Stimulated activated CD4-positive, alpha-beta T cell treated with anti-CD3 and anti-CD28 coated beads, TNF-alpha, amount 100 ng/mL, for 1 hour (primary cell): ENCODE data around the gene PRDM16.

Experiments
- DNase-seq, 3 donors: peaks; one replicate each; pipeline ENCODE4 v3.0.0-alpha.2; 2020; ENCODE audit warnings: low read depth in 3 of 3, low spot score in 1 of 3

Gene PRDM16

DNA sequence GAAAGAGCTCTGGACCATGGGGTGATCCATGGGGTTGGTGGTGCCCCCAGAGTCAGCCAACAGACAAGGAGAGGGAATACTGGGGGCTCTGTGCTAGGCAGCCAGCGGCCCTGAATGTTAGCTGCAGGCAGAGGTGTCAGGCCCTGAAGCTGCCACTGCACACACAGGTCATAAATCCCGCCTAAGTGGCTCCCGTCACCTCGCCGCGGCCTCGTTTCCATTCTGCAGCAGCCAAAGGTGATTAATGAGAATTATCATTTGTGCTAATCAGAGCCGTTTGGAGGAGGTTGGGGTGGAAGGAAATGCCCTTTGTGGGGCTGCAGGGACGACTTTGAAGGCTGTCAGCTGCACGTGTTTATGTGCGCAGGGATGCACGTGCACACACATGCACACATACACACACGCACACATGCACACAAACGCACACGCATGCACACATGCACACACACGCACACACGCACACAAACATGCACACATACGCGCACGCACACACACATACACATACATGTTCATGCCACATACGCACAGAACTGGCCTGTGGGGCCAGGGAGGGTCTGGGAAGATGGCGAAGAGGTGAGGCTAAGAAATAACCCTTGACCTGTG, 296.6 kb downstream of the PRDM16 start:
- no peak for DNase-seq

DNA sequence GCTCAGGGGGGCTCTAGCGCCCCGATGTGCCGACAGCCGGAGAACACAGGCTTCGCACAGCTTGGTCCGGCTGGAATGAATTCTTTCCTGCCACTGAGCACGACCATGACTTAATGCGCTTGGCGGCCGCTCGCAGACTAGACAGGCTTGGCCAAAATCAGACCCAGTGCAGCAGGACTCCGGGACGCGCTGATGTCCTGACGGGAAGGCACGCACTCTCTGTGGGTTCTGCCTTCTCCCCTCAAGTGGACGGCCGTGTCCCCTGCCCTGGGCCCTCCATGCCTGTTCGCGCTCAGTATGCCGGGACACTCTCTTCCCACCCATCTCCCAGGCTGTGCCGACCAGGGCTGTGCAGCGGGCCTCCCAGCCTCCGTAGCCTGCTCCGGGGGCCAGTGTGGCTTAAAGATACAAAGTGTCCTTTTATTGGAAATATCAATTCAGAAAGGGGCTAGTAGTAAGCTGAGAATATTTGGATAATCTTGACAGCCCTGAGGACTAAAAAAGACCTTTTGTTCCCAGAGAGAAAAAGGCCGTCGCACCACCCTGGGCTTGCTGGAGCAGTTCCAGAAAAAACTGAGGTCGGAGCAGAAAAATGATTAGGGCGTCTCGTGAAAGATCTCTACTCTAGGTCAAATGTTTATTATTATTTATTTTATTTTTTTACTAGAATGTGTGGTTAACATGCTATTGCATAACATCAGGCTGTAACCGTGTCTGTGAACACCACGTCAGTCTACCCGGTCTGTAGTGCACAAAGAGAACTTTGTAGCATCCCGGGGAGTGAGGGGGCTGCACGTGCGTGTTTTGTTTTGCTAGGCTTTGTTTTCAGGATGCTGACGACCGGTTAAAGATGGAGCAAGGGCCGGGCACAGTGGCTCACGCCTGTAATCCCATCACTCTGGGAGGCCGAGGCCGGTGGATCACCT, 297.4 kb downstream of the PRDM16 start:
- DNase-seq: no peak

DNA sequence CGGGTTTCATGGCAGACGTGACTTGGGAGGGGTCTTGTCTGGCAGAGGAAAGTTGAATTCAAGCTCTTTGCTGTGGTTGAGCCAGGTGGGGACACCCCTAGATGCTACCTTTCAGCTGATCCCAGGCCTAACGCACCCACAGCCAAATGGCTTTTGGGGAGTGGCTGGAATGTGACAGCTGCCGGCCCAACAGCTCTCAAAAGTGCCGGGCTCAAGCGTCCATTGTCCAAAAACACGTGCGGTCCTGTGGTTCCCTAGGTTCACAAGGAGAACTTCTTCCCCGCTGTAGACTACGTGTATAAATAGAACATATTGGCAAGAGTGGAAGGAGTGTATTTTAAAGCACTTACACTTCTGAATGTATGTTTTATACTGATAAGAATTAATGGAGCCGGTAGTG, 298.4 kb downstream of the PRDM16 start:
- no peak for DNase-seq

DNA sequence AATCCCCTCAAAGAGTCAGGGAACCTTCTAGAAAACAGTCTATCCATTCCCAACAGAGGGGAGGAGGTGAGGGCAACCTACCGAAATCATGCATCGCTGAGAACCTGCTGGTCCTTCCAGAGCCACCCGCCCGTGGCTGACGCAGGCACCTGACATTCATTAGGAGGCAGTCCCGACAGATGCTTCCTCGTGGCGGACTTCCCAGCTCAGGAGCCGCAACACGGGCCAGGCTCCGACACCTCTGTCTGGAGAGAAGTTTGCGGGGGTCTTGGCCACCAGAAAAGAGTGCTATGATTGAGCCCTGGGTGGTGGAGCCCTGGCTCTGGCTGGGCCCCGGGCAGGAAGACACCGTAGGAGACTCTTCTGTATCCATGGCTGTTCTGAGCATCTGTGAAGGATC, 299.1 kb downstream of the PRDM16 start:
- DNase-seq: no peak

DNA sequence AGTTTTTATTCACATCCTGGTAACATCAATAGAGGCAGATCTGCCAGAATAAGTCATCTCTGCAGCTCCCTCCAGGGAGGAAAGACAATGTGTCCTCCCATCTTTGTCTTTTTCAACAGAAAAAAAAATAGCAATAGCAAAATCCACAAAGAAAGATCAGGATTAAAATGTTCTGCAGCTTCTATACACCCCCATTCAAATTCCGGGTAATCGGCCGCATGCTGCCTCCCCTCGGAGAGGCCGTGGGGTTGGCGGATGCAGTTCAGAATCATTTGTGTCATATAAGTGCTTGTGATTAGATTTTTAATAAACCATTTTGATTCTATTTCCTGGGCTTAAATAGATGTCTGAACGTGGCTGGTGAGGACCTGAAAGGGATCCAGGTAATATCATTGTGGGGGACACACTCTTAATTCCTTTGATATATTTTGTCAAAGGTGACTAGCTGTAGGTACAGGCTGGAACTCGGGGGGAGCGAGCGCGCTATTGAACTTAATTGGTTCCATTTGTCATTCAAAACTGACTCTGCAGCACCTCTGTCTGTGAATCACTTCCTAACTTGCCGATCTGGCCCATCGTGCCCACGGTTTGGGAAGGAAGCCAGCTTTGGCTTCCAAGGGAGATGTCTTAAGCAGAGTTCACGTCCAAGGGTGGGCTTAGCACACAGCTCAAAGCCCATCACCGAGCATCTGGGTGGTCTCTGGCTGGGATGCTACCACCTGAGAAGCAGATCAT, 299.9 kb downstream of the PRDM16 start:
- DNase-seq: no peak

DNA sequence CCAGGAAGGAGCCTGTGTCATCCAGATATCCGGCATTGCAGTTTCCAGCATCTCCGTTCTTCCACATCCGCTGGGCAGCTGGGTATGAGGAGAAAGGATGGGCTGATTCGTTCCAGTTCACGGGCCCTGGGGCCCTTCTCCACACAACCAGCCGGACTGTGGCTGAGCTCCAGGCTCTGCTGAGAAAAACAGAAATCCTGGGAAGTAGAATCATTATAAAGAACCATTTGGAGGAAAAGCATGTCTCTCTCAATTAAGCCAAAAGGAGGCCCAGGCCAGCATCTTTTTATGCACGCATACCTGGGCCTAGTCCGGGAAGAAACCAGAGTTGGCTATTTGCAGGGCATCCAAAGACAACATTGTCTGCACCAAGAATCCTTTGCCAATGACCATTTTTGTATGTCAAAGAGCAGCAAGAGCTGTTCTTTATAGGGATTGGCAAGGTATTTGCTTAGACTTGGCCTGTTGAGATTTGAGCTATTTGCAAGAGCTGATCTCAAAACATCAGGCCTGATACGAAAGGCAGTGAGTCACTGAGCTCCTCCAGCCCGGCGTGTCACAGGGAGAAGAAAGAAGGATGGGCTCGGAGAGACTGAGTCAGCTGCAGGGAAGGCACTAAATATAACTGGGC, 300.6 kb downstream of the PRDM16 start:
- DNase-seq: no peak

DNA sequence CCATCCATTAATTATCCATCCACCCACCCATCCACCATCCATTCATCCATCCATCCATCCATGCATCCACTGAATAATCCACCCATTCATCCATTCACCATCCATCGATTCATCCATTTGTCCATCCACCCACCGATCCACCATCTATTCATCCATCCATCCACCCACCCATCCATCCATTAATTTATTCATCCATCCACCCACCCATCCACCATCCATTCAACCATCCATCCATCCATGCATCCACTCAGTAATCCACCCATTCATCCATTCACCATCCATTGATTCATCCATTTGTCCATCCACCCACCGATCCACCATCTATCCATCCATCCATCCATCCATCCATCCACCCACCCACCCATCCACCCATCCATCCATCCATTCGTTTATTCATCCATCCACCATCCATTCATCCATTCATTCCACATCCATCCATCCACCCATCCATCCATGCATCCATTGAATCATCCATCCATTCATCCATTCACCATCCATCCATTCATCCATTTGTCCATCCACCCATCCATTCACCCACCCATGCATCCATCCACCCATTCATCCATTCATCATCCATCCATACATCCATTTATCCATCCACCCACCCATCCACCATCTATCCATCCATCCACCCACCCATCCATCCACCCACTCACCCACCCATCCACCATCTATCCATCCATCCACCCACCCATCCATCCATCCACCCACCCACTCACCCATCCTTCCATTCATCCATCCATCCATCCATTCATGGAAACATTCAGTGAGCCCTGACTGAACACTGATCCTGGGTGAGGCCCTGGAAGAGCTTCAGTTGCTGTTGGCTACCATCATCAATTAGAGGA, 302.1 kb downstream of the PRDM16 start:
- no peak for DNase-seq

DNA sequence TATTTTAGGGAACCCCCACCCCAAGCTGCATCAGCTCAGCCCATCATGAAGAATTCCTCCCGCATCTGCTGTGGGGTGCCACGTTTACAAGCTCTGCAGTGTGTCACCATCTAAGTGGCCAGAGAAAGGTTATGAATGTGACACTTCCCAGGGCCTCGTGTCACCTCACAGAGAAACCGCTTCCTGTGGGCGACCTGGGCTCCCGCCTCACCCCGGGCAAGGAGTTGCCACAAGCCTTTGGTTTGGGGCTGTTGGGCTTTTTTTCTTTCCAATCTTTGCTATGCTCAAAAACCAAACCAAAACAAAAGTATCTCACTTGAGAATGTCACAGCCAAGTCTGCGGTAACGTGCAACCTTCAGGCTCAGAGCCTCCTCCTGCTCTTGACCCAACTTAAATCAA, 303.3 kb downstream of the PRDM16 start:
- DNase-seq: no peak

DNA sequence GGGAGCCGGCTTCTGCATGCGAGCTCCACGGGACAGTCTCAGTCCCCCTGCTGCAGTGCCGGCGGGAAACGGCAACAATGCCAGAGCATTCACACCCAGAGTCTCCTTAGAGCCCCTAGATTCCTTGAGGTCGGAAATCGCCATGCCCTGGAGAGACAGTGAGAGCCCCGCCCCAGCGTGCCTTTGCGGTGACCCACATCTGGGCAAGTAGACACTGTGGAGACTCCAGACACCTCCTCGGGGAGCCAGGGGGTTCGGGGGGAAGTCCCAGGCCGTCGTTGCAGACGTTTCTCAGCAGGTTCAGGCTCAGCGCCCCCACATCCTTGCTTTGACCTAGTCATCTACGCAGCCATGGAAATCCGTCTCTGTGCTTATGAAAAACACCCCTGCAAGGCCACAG, 304.2 kb downstream of the PRDM16 start:
- DNase-seq: no peak

DNA sequence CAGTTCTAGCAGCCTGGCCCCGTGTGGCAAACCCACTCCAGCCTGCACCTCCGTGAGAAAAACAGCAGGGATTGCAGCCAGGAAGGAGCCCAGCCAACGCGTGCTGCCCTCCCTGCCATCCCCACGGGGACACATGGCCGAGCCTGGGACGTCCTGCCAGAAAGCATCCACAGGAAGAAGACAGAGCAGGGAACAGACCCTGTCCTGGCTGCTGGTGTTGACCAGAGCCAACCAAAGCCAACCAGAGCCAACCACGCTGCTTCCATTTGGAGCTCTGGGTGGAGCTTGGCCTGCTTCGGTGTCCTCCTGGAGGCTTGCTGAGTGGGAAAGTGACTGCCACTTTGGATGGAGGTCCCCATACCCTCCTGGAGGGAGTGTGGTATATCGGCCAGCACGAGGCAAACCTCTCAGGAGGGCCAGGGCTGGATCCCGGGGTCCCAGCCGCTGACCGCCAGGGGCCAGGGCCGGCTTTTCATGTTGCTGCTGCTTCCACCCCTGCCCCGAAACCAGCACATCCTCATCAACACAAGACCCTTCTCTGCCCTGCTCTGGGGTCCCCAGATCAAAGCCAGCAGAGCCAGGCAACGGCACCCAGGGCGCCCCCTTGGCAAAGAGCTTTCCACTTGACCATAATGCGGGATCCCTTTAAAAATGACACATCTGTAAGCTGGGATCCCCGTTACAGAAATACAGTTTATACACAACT, 304.9 kb downstream of the PRDM16 start:
- no peak for DNase-seq

DNA sequence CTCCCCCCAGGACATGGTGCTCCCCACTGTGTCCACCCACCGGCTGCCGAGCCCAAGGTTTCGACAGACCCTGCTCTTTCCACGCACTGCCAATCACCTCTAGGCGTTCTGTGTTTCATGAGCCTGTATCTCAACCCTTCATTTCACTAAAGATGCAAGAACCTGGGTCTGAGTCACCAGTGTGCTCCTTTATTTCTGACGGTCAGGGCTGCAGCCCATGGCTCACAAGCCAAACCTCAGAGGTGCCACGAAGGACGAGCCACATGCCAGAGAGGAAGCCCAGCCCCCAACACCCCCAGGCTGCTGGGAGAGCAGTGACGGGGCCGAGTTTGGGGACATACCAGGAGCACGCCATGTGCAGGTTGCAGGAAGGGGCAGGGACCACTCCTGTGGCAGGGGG, 306.2 kb downstream of the PRDM16 start:
- DNase-seq: no peak

DNA sequence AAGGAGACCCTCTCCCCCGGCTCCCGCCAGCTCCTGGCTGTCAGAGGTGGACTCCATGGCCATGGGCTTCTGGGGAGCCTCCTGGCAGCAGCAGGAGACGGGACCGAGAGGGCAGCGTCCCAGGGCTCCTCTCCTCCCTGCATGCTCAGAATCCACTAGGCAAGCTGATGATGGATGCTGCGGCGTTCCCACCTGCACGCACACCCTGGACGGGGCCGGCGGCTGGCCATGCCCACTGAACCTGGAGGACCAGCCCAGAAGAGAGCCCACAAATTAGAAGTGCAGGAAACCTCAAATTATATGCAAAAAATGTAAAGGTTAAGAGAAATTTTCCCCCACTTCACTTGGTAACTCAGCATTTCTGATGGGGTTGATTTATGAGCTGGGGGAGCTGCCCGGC, 308.2 kb downstream of the PRDM16 start:
- DNase-seq: no peak

DNA sequence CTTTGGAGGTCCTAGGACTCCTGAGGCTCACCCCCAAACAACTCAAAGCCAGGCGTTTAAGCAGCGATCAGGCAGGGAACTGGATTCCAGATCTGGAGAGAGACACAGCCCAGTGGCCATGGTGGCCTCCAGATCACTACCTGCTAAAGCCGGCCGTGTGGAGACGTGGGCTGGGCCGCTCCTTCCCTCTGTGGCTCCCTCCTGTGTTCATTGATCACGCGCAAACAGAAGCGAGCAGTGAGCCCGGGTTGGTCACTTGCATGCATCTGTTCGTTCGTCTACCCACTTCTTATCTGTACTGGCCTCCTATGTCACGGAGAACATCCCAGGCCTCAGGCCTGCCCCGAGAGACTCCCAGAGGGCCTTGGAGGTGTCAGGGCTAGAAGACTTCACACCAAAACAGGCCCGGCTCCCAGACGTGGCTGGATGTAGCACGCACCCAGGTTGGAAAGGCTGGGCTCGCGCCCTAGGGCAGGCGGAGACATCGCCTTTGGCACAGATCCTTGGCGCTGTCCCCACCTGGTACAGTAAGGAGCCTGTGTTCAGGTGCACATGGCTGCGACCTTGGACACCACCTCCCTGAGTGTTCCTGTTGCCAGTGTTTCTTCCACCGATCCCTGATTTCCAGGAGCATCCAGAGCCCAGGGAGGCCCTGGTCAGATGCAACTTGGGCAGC, 308.7 kb downstream of the PRDM16 start:
- no peak for DNase-seq

DNA sequence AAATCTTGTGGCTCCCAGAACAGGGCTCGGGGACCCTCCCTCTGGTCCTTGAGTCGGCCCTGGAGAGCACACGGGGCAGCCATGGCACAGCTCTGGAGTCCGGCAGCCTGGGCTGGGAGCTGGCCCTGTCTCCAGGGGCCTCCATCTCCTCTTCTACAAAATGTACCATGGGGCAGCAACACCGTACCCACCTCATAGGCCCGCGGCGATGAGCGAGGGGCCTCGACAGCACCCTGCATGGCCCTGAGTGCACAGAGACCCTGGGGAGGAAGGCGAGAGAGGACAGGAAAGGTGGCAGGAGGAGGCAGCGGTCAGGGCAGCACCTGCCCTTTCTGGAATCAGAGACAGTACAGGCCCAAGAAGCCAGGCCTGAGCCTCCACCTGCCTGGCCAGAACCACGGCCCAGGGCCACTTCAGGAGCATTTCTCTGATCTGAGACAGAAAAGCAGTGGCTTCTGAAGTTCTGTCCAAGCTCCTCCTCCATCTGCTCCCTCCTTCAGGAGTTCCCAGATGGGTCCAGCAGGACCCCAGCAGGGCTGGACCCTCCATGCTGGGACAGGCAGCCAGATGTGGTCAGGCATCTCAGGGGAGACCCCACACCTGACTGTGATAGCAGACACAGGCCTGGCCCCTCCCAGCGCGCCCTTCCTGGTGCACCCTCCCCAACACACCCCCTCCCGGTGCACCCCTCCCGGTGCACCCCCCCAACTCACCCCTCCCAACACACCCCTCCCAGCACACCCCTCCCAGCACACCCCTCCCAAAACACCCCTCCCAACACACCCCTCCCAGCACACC, 309.6 kb downstream of the PRDM16 start:
- no peak for DNase-seq

DNA sequence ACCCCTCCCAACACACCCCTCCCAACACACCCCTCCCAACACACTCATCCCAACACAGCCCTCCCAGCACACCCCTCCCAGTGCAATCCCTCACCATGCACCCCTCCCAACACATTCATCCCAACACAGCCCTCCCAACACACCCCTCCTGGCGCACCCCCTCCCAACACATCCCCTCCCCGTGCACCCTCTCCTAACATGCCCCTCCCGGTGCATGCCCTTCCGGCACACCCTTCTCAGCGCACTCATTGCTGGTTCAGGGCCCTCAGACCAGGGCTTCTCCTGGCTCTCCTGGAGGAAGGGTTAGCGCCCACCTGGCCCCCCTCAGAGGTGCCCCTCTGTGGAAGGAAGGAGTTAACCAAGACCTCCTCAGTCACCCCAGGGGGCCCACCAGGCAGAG, 310.9 kb downstream of the PRDM16 start:
- no peak for DNase-seq

DNA sequence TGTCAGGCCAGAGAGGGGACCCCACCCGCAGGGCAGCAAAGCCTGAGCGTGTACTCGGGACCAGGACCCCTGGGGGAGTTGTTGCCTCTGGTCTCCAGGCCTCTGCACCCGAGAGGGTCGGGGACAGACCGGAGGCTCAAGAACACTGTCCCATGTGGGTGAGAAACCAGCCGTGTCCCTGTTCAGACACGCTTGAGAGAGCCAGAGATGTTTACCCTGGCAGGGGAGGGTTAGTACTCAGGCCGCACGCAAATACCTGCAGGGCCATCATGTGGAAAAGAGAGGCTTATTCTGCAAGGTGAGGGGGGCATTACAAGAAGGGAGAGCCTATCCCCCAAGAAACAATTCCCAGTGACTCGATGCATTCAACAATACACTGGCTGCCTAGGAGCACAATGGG, 311.5 kb downstream of the PRDM16 start:
- no peak for DNase-seq

DNA sequence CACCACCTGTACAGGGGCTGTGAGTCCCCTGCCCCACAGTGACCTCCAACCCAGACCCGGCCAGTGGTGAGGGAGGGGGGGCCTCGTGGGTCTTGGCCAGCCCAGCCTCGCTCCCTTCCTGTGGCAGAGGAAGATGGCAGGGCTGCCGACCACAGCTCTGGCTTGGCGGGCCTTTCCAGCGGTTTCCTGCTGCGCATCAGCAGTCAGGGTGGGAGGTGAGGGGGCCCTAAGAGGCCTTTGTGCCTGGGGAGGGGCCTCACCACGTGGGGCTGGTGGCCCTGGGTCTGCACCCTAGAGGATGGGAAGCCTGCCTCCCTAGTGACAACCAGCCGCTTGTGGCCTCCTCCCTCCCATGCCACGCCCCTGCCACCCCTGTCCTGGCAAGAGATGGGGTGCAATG, 312.9 kb downstream of the PRDM16 start:
- DNase-seq: no peak

DNA sequence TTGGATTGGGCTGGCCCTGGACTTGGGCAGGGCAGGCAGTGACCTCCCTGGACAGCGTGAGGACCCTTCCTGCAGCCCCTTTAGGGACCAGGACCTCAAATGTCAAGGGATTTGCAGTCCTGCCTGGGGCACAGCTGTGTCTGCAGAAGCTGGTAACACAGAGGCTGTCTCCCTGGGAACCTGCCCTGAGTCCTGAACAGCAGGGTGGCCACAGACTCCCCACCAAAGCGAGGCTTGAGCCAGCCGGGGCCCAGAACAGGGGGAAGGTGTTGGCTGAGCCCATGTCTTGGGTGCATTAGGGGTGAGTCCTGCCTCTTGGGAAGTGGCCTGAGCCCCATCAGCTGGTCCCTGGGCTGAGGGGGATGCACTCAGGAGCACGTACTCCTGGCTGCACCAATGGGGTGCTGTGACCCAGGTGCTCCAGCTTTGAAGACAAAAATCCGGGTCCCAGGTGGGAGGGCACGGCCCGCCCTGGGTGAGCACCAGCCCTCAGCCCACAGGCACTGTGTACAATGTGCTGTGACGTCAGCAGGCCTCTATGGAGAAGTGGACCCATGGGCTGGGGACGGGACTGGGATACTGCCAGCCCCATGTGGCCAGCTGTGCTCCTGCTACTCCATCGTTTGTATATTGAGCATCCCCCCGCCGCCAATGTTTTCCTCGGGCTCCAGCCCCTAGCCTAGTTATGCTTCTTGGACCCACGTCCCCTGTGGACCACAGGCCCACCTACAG, 313.5 kb downstream of the PRDM16 start:
- DNase-seq: no peak
